Mesendoderm (in vitro differentiated cells): ENCODE results near the gene MAPK7.

Experiments
- DNase-seq: peaks from one replicate; pipeline ENCODE4 v3.0.0; 2013
- H2AK5ac ChIP-seq: 2 replicates; pipeline ENCODE4 v1.6.1; 2013; ENCODE audit warnings: low read length, inconsistent platforms
- H2BK120ac ChIP-seq: 2 replicates; pipeline ENCODE4 v1.6.1; 2013; ENCODE audit warnings: low read depth, mild to moderate bottlenecking, low read length, moderate library complexity, mixed read lengths
- H2BK15ac ChIP-seq: replicated peaks from 2 replicates; pipeline ENCODE4 v1.6.1; 2013; ENCODE audit warnings: low read depth, mild to moderate bottlenecking, moderate library complexity
- H2BK5ac ChIP-seq: 2 replicates; pipeline ENCODE4 v1.6.1; 2013; ENCODE audit warnings: low read length, inconsistent platforms
- H3K18ac ChIP-seq: 2 replicates; pipeline ENCODE4 v1.6.1; 2013; ENCODE audit warnings: mild to moderate bottlenecking, low read length, mixed read lengths
- H3K23ac ChIP-seq: one replicate; pipeline ENCODE4 v1.6.1; 2013; ENCODE audit warnings: low read length
- H3K27ac ChIP-seq: 2 replicates; pipeline ENCODE4 v1.5.1; 2013; ENCODE audit warnings: low read depth, mild to moderate bottlenecking, inconsistent platforms, low read length, moderate library complexity
- H3K27me3 ChIP-seq: 2 replicates; pipeline ENCODE4 v1.6.1; 2013; ENCODE audit warnings: low read length, control low read depth, mild to moderate bottlenecking, inconsistent platforms; ENCODE audit not compliant: insufficient read depth, poor library complexity
- H3K36me3 ChIP-seq: 2 replicates; pipeline ENCODE4 v1.6.1; 2013; ENCODE audit warnings: low read length, inconsistent platforms; ENCODE audit not compliant: control insufficient read depth, insufficient read depth
- H3K4ac ChIP-seq: one replicate; pipeline ENCODE4 v1.6.1; 2013; ENCODE audit warnings: low read depth, mild to moderate bottlenecking, low read length, moderate library complexity
- H3K4me1 ChIP-seq: 2 replicates; pipeline ENCODE4 v1.6.1; 2013; ENCODE audit warnings: low read depth, low read length, inconsistent platforms; ENCODE audit not compliant: control insufficient read depth
- H3K4me2 ChIP-seq: 2 replicates; pipeline ENCODE4 v1.6.1; 2013; ENCODE audit warnings: low read length
- H3K4me3 ChIP-seq: 2 replicates; pipeline ENCODE4 v1.5.1; 2013; ENCODE audit warnings: mild to moderate bottlenecking, low read length
- H3K56ac ChIP-seq: one replicate; pipeline ENCODE4 v1.6.1; 2013; ENCODE audit warnings: low read length
- H3K79me1 ChIP-seq: 2 replicates; pipeline ENCODE4 v1.6.1; 2013; ENCODE audit warnings: low read length, inconsistent platforms
- H3K79me2 ChIP-seq: 2 replicates; pipeline ENCODE4 v1.6.1; 2013; ENCODE audit warnings: mild to moderate bottlenecking, low read length; ENCODE audit not compliant: control insufficient read depth, insufficient read depth
- H3K9ac ChIP-seq: 2 replicates; pipeline ENCODE4 v1.6.1; 2013; ENCODE audit warnings: low read length, inconsistent platforms
- H4K5ac ChIP-seq: one replicate; pipeline ENCODE4 v1.6.1; 2013; ENCODE audit warnings: low read length
- H4K8ac ChIP-seq: one replicate; pipeline ENCODE4 v1.6.1; 2013; ENCODE audit warnings: low read depth, mild to moderate bottlenecking, control low read depth, low read length, moderate library complexity
- WGBS: extraction: QIAGEN DNeasy Blood & Tissue Kit; methylation state at CpG from one replicate; pipeline ENCODE4 v1.1.7; 2013; ENCODE audit warnings: low lambda C conversion rate, missing lambda C conversion rate; ENCODE audit not compliant: insufficient coverage; ENCODE audit errors: extremely low coverage; 5-methylcytosine and 5-hydroxymethylcytosine counted together

Gene MAPK7

DNA sequence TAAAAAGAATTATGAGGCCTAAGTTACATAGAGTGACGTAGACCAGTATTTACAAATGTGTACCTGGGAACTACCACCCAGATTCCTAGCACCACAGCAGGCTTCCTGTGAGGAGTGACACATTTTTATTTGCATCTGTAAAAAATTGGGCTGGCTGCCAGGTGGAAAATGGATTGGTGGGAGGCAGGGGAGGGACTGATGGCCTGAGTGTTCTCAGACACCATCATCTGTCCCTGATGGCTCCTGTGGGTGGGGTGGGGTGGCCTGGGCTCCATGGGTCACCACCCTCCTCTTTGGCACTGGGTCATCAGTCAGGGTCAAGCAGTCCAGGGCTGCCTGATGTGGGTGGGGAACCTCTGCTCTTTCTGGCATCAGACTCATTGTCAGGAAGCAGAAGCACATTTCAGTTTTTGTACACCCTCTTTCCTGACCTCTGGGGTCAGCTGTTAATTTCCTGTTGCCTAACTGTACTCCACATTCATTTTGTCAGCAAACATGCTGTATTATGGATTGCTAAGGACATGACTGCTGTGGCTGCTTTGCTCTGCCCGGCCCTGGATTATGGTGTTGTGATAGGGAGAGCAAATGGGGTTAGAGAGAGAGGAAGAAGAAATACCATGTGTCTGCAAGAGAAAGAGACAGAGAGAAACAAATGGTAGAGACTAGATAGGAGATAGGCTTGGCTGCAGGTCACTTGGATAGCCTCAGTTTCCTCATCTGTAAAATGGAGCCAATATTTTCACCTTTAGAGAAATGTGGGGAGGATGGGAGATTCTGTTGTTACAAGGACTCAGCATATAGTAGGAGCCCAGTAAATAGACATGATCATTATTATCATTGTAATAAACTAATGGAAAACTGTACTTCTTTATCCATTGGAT is 20.2 kb downstream of the MAPK7 start:
- no peak overlapping the region for H3K4me2 ChIP-seq
- DNase-seq: no peak
- H4K8ac ChIP-seq: no peak overlapping the region

DNA sequence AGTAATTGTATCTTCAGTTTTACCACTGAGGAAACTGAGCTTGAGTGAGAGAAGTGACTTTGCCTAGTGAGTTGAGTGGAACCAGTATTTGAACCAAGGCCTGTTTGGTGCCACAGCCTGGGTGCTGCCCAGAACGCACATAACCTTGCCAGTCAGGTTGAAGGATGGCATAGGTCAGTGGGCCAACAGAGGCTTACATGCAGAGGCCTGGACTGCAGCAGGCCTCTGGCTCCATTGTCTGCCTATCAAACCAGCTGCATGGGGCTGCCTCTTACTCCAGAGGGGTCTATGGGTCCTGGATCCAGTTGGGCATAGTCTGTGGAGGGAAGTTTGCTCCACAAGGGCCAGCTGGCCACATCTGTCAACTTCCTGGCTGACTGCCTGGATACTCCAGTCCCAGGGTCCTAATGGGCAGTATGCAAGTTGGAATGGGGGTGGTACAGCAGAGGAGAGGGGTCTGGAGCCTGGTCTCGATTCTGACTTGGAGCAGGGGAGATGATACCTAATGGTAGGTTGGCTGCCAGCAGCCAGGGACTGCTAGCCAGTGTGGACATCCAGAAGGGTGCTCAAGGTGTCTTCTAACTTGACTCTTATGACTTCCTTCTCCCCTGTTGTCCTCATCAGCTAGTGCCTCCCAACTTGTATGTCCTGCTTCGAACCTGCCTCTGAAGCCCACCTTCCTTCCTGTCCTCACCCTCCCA is 21.6 kb downstream of the MAPK7 start:
- no peak overlapping the region for H3K4ac ChIP-seq
- no peak overlapping the region for H2BK15ac ChIP-seq
- peak overlapping the region; percentile 43 for H2AK5ac ChIP-seq
- no peaks in the 10 kb centered on the region for H3K36me3 ChIP-seq
- no peak overlapping the region for H2BK120ac ChIP-seq
- no CpG with 5 or more reads among the region's 3 CpGs for WGBS
- H3K79me2 ChIP-seq: no peaks in the 10 kb centered on the region
- peaks cover 10% of the 10 kb centered on the region for H3K4me1 ChIP-seq
- H3K18ac ChIP-seq: no peak overlapping the region
- no peak overlapping the region for H4K5ac ChIP-seq
- H3K79me1 ChIP-seq: no peaks in the 10 kb centered on the region
- H2BK5ac ChIP-seq: peak overlapping the region; percentile 13
- no peak overlapping the region for H3K27ac ChIP-seq
- no peak overlapping the region for H3K23ac ChIP-seq
- H3K4me3 ChIP-seq: no peak overlapping the region
- no peak overlapping the region for H3K56ac ChIP-seq
- H3K27me3 ChIP-seq: no peaks in the 10 kb centered on the region
- no peak overlapping the region for H3K4me2 ChIP-seq
- no peak overlapping the region for H3K9ac ChIP-seq
- no peak for DNase-seq
- no peak overlapping the region for H4K8ac ChIP-seq

More for the DNA sequence above, 20.2 kb downstream of the MAPK7 start:
- Histone ChIP-seq H2AK5ac (peak overlapping the region; percentile 85), H3K36me3 (no peaks in the 10 kb centered on the region), H3K27ac (no peak overlapping the region), H3K23ac (no peak overlapping the region), H2BK120ac (no peak overlapping the region), H3K4me1 (peaks cover 10% of the 10 kb centered on the region), H3K79me1 (no peaks in the 10 kb centered on the region), H2BK15ac (no peak overlapping the region), H3K4me3 (no peak overlapping the region), H4K5ac (no peak overlapping the region), H3K27me3 (no peaks in the 10 kb centered on the region), H3K56ac (peak overlapping the region; percentile 79), H3K79me2 (no peaks in the 10 kb centered on the region), H3K4ac (no peak overlapping the region), H2BK5ac (peak overlapping the region; percentile 83), H3K18ac (no peak overlapping the region), H3K9ac (peak overlapping the region; percentile 17)
- no CpG with 5 or more reads among the region's 2 CpGs for WGBS

DNA sequence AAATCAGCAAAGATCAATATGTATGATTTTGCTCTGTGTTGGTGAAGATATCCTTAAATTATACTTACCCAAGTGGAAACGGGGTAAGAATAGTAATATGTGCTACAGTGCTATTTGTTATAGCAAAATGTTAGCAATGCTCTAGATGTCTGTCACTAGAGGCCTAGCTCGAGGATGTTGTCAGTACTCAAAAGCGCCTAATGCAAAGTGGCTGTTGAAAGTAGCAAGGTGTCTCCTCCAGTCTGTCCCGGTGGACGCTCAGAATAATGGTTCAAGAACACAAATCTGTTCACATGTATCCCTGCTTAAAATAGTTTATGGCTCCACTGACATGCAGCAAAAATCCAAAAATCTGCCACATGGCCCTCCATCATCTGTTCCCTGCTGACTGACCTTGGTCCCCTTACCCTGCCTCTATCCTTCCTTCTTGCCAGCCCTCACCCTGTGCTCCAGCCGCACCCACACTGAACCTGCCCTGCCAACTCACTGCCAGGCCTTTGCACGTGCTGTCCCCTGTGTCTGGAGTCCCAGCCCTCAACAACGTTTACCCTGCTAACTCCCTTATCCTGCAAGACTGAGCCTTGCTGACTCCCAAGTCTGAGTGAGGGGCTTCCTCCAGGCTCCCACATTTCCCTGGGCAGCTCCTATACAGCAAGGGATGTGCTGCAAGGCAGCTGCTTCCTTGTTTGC is 23.2 kb downstream of the MAPK7 start:
- Histone ChIP-seq H2BK5ac (no peak overlapping the region), H3K4me2 (no peak overlapping the region)

DNA sequence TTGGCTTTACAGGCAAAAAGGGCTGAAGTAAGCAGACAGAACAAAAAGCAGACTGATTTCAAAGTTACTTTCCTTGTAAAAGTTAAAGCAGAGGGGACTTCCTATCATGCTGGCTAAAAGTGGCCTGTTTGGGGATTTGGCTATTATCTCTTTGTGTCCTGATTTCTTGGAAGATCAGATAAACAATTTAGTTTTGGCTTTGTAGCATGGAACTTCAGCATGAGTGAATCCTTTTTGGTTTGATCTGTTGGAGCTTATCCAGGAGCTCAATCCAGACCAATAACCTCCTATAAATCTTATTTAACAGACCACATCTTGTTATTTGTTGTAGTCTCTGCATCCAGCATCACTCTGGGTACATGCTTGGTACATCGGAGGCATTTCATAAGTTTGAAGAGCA is 23.9 kb downstream of the MAPK7 start:
- Histone ChIP-seq H2AK5ac (no peak overlapping the region), H3K56ac (peak overlapping the region; percentile 11), H3K4me1 (peaks cover 10% of the 10 kb centered on the region), H2BK15ac (no peak overlapping the region), H3K27ac (no peak overlapping the region), H3K36me3 (no peaks in the 10 kb centered on the region), H3K4me3 (no peak overlapping the region), H3K23ac (no peak overlapping the region), H3K79me1 (no peaks in the 10 kb centered on the region), H3K79me2 (no peaks in the 10 kb centered on the region), H3K4ac (no peak overlapping the region), H2BK120ac (no peak overlapping the region), H3K4me2 (no peak overlapping the region), H4K5ac (no peak overlapping the region), H3K9ac (no peak overlapping the region), H2BK5ac (no peak overlapping the region), H3K27me3 (no peaks in the 10 kb centered on the region), H3K18ac (no peak overlapping the region), H4K8ac (no peak overlapping the region)
- no peak for DNase-seq
- WGBS: no CpG with 5 or more reads among the region's 1 CpG

More for the DNA sequence above, 23.2 kb downstream of the MAPK7 start:
- no CpG with 5 or more reads among the region's 8 CpGs for WGBS
- H3K27me3 ChIP-seq: no peaks in the 10 kb centered on the region
- H3K4ac ChIP-seq: no peak overlapping the region
- H3K79me1 ChIP-seq: no peaks in the 10 kb centered on the region
- no peaks in the 10 kb centered on the region for H3K36me3 ChIP-seq
- H3K4me3 ChIP-seq: no peak overlapping the region
- H2BK120ac ChIP-seq: no peak overlapping the region
- H3K27ac ChIP-seq: no peak overlapping the region
- H4K5ac ChIP-seq: no peak overlapping the region
- H3K79me2 ChIP-seq: no peaks in the 10 kb centered on the region
- no peak overlapping the region for H2BK15ac ChIP-seq
- peaks cover 10% of the 10 kb centered on the region for H3K4me1 ChIP-seq
- DNase-seq: no peak
- no peak overlapping the region for H4K8ac ChIP-seq
- no peak overlapping the region for H3K9ac ChIP-seq
- no peak overlapping the region for H3K23ac ChIP-seq
- no peak overlapping the region for H3K56ac ChIP-seq
- H2AK5ac ChIP-seq: no peak overlapping the region
- H3K18ac ChIP-seq: no peak overlapping the region

DNA sequence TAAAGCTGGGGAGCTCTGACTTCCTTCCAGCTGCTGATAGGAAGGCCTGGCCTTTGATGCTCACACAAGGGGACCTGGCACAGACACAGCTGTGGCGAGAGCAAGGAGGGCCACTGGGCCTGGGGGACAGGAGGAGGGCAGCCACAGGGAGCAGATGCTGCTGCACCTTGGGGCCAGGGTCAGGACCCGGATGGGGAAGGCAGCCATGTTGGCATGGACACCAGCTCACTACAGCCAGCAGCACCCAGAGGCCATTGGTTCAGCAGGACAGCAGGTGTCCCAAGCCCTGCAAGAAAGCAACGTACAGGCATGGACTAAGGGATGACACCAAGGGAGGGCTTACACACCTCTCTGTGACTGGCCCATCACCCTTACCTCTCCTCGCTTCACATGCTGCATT is 24.7 kb downstream of the MAPK7 start:
- Histone ChIP-seq H3K36me3 (no peaks in the 10 kb centered on the region), H3K23ac (no peak overlapping the region), H3K4me1 (peaks cover 7% of the 10 kb centered on the region), H3K27me3 (no peaks in the 10 kb centered on the region), H3K56ac (no peak overlapping the region), H3K18ac (no peak overlapping the region), H3K4me3 (no peak overlapping the region), H2BK120ac (no peak overlapping the region), H3K9ac (no peak overlapping the region), H3K79me1 (no peaks in the 10 kb centered on the region), H2BK5ac (no peak overlapping the region), H3K4ac (no peak overlapping the region), H4K8ac (no peak overlapping the region), H3K27ac (no peak overlapping the region), H3K4me2 (no peak overlapping the region), H2AK5ac (no peak overlapping the region), H2BK15ac (no peak overlapping the region), H3K79me2 (no peaks in the 10 kb centered on the region), H4K5ac (no peak overlapping the region)
- no CpG with 5 or more reads among the region's 4 CpGs for WGBS
- DNase-seq: no peak
